ENCODE measurements around the gene CAPN11. TPM values are rescaled to one million over a fixed set of nuclear protein-coding genes. Genes with fewer than 3 reads are reported as not detected.

CAPN11 gene
- total and polyA plus RNA-seq, 9 of the 15 experiments (the other 6 are each of a cell fraction or from before 2014, with no cell fraction given): 0.03 to 0.61 (median 0.17) TPM; not detected in 1

GRCh38 chr6:44186635-44187025 is 28.0 kb downstream of the CAPN11 start:
- H3K9me3 ChIP-seq (replicated peaks; ENCODE audit: control insufficient read depth, insufficient read depth, low read depth, low read length): no peaks in the 10 kb centered on the region
- no peaks in the 10 kb centered on the region for H4K20me1 ChIP-seq (replicated peaks; ENCODE audit: control insufficient read depth, insufficient read depth, low read length)
- 49% methylated on average over 7 of the region's 7 CpGs for WGBS (ENCODE audit: insufficient coverage, low coverage, missing lambda C conversion rate)
- no peaks in the 10 kb centered on the region for H3K79me2 ChIP-seq (ENCODE audit: control insufficient read depth, insufficient read depth, low read length)
- no peaks in the 10 kb centered on the region for H3K36me3 ChIP-seq (ENCODE audit: control insufficient read depth, insufficient read depth, low read length)
- peak overlapping the region in 1 of 2 experiments; percentile 51; a peak in 1 of 4 replicates for H3K9ac ChIP-seq (ENCODE audit: insufficient read depth in 1 of 2, low read depth in 2 of 2, low read length in 2 of 2)
- TF ChIP-seq FOXK2 (conservative IDR thresholded peaks at IDR 0.05 in 1 of 2, IDR thresholded peaks at IDR 0.05 in 1 of 2; ENCODE audit: low read depth in 2 of 2) (no peak), DLX4 (CRISPR knock-in tag; IDR thresholded peaks at IDR 0.05) (no peak), FOXJ2 (tag; IDR thresholded peaks at IDR 0.05) (no peak), NFRKB (IDR thresholded peaks at IDR 0.05; ENCODE audit: low read depth) (no peak), HNRNPK (IDR thresholded peaks at IDR 0.05; ENCODE audit: low read depth, low read length, poor library complexity, severe bottlenecking) (no peak), KDM5B (IDR thresholded peaks at IDR 0.05; ENCODE audit: insufficient replicate concordance, low read depth, low read length) (no peak), IRF2 (CRISPR knock-in tag; IDR thresholded peaks at IDR 0.05) (no peak), ZNF217 (CRISPR knock-in tag; IDR thresholded peaks at IDR 0.05) (no peak), LARP7 (IDR thresholded peaks at IDR 0.05) (no peak), ZNF398 (CRISPR knock-in tag; IDR thresholded peaks at IDR 0.05) (no peak), UBTF (IDR thresholded peaks at IDR 0.05; ENCODE audit: borderline replicate concordance in 1 of 2, low read depth in 2 of 2, low read length in 2 of 2) (no peak), ZNF778 (CRISPR knock-in tag; IDR thresholded peaks at IDR 0.05) (no peak), CHAMP1 (IDR thresholded peaks at IDR 0.05) (no peak)
- H3K9me1 ChIP-seq (ENCODE audit: control insufficient read depth, insufficient read depth, low read length): no peaks in the 10 kb centered on the region
- FAIRE-seq (no peak), DNase-seq (ENCODE audit: extremely low read depth in 1 of 4, low spot score in 3 of 4) (no peak), ATAC-seq (no peak)
- BruUV-seq (replicated peaks): no TSS peak
- no peak overlapping the region for H3K27ac ChIP-seq (ENCODE audit: extremely low read depth, low read depth, low read length)
- ChIA-PET CTCF (ENCODE audit: low intra/inter-chr PET ratio) (no interaction called here), POLR2A (interaction anchor here (1.1 to 2.4 kb wide), 4 partner anchors 9 to 60 kb away, joined by 4 to 11 read pairs (median 7); partner anchors contain the start of gene HSP90AB1)
- in situ Hi-C loops (cut with MboI) (no loop called here), intact Hi-C loops (cut with micrococcal nuclease) (no loop called here)
- peaks cover 10 to 11% of the 10 kb centered on the region in 2 experiments; a peak in 3 of 5 replicates for H3K4me1 ChIP-seq (replicated peaks in 1 of 2; ENCODE audit: control insufficient read depth in 2 of 2, insufficient read depth in 2 of 2, low read length in 2 of 2)
- H3K4me3 ChIP-seq: no peak overlapping the region
- H2AFZ ChIP-seq (ENCODE audit: low read depth, low read length): peak overlapping the region; percentile 96
- H3K27me3 ChIP-seq (ENCODE audit: control insufficient read depth in 2 of 2, insufficient read depth in 2 of 2, low read length in 2 of 2): no peaks in the 10 kb centered on the region
- no peak overlapping the region for H3K4me2 ChIP-seq (ENCODE audit: insufficient read depth, low read length)

Data from K562 (cell line).